GM21528 (cell line): Measurements from ENCODE around the gene RBM8A.
A peak's percentile ranks its signal among the peaks of the same experiment; 100 is the strongest.

Experiments used
- ATAC-seq: cut with Tn5 transposase; IDR thresholded peaks from one replicate; pipeline ENCODE4 v1.9.1; 2021; ENCODE audit warnings: mild to moderate bottlenecking, moderate library complexity; ENCODE audit not compliant: unreplicated experiment, low FRiP score

The RBM8A gene

GRCh38 chr1:145885738-145886287, 41.5 kb downstream of the RBM8A start, which contains the start of gene ANKRD35:
Gene ANKRD35, minus strand, starts transcription at chr1:145885866. Its CDS starts 108 bp downstream, at chr1:145885758.
- ATAC-seq: peak; percentile 98

- no peak for ATAC-seq
Measured at GRCh38 chr1:145884675-145885074, 42.6 kb downstream of the RBM8A start.

GRCh38 chr1:145879775-145880174, 47.5 kb downstream of the RBM8A start:
- no peak for ATAC-seq

GRCh38 chr1:145878724-145879123, 48.6 kb downstream of the RBM8A start:
- no peak for ATAC-seq

GRCh38 chr1:145877923-145878486, 49.3 kb downstream of the RBM8A start:
- ATAC-seq: no peak

GRCh38 chr1:145874646-145875045, 52.6 kb downstream of the RBM8A start:
- ATAC-seq: no peak

- no peak for ATAC-seq
Measured at GRCh38 chr1:145871994-145872924, 55.0 kb downstream of the RBM8A start.
